SK-MEL-5 (cell line): ENCODE results near the gene BRINP2. TPM values are rescaled to one million over a fixed set of nuclear protein-coding genes. Genes with fewer than 3 reads are reported as not detected.

ENCODE experiments used
- DNase-seq: peaks from one replicate; pipeline ENCODE4 v3.0.0-alpha.2; 2016; ENCODE audit warnings: low read depth, low spot score
- in situ Hi-C: cut with HindIII; loops from 2 replicates; pipeline ENCODE4 v1.10.0; 2016; ENCODE audit warnings: low sequenced_read_pairs, high pct_unique_total_duplicates, low pct_unique_long_range_greater_than_20kb
- total RNA-seq: library from RNA; depleted of rRNA; stranded (reverse); fragments of >200 nt; shearing (Covaris generic); gene quantifications from 2 replicates; pipeline ENCODE4 v1.2.3, GENCODE V29; 2014

Gene BRINP2
- total RNA-seq, 1 experiment from 2014 or later, result not detected

GRCh38 chr1:177246710-177247580, 76.2 kb downstream of the BRINP2 start:
- in situ Hi-C loops, result no loop called here
- DNase-seq, result no peak

- in situ Hi-C loops, result no loop called here
- no peak for DNase-seq
These were observed 76.9 kb downstream of the BRINP2 start for GRCh38 chr1:177247623-177248176.

GRCh38 chr1:177248258-177248657, 77.5 kb downstream of the BRINP2 start:
- no peak for DNase-seq
- in situ Hi-C loops, result no loop called here

- in situ Hi-C loops, result no loop called here
- no peak for DNase-seq
These were observed 78.5 kb downstream of the BRINP2 start for GRCh38 chr1:177249231-177249630.

GRCh38 chr1:177252877-177253276, 82.1 kb downstream of the BRINP2 start:
- DNase-seq, result no peak
- in situ Hi-C loops, result no loop called here

GRCh38 chr1:177255411-177255810, 84.7 kb downstream of the BRINP2 start:
- in situ Hi-C loops, result no loop called here
- no peak for DNase-seq

- in situ Hi-C loops, result no loop called here
- DNase-seq, result peak; percentile 76
These were observed 85.7 kb downstream of the BRINP2 start for GRCh38 chr1:177256153-177257075.

GRCh38 chr1:177257128-177257527, 86.4 kb downstream of the BRINP2 start:
- no peak for DNase-seq
- in situ Hi-C loops, result no loop called here

GRCh38 chr1:177257576-177257975, 86.8 kb downstream of the BRINP2 start:
- in situ Hi-C loops, result no loop called here
- no peak for DNase-seq

GRCh38 chr1:177270863-177271262, 100.1 kb downstream of the BRINP2 start:
- in situ Hi-C loops, result no loop called here

GRCh38 chr1:177273141-177273540, 102.4 kb downstream of the BRINP2 start:
- DNase-seq, result no peak
- in situ Hi-C loops, result no loop called here

More at GRCh38 chr1:177270863-177271262, 100.1 kb downstream of the BRINP2 start:
- no peak for DNase-seq

- in situ Hi-C loops, result no loop called here
- no peak for DNase-seq
These were observed 104.0 kb downstream of the BRINP2 start for GRCh38 chr1:177274687-177275211.

- DNase-seq, result no peak
- in situ Hi-C loops, result no loop called here
These were observed 105.0 kb downstream of the BRINP2 start for GRCh38 chr1:177275736-177276135.

- no peak for DNase-seq
- in situ Hi-C loops, result no loop called here
These were observed 108.0 kb downstream of the BRINP2 start for GRCh38 chr1:177278626-177279390.

GRCh38 chr1:177281901-177282300, 111.1 kb downstream of the BRINP2 start:
- in situ Hi-C loops, result no loop called here
- no peak for DNase-seq

- DNase-seq, result no peak
- in situ Hi-C loops, result no loop called here
These were observed 112.2 kb downstream of the BRINP2 start for GRCh38 chr1:177282976-177283375.

- in situ Hi-C loops, result no loop called here
- DNase-seq, result no peak
These were observed 112.6 kb downstream of the BRINP2 start for GRCh38 chr1:177283380-177283779.
